NCI-H526 (cell line): ENCODE results near the gene CMSS1.
A peak's percentile ranks its signal among the peaks of the same experiment; 100 is the strongest.
"Not testable (repeated sequence)": the region's sequence is repeated elsewhere in the genome, so short reads cannot be mapped to it uniquely, and the experiment has no call there.

Experiments
- DNase-seq, 2 experiments: peaks; one replicate each; lab custom pipeline; 2025; lab: John Stamatoyannopoulos, UW

Gene CMSS1

GRCh38 chr3:99817047-99817436, 620 bp upstream of the CMSS1 start:
- DNase-seq: peak in 1 of 2 experiments; percentile 57

- DNase-seq: no peak
These were observed 1.2 kb downstream of the CMSS1 start for GRCh38 chr3:99818818-99819217.

GRCh38 chr3:99823723-99824711, 6.4 kb downstream of the CMSS1 start:
- no peak for DNase-seq

- no peak for DNase-seq
These were observed 7.5 kb downstream of the CMSS1 start for GRCh38 chr3:99825004-99825640.

GRCh38 chr3:99829844-99830243, 12.2 kb downstream of the CMSS1 start:
- no peak for DNase-seq

- DNase-seq: no peak
These were observed 16.0 kb downstream of the CMSS1 start for GRCh38 chr3:99833617-99834205.

GRCh38 chr3:99834211-99834957, 16.7 kb downstream of the CMSS1 start:
- no peak for DNase-seq

- no peak for DNase-seq
These were observed 19.0 kb downstream of the CMSS1 start for GRCh38 chr3:99836681-99837080.

- no peak for DNase-seq
These were observed 20.1 kb downstream of the CMSS1 start for GRCh38 chr3:99837715-99838114.

- DNase-seq: no peak
These were observed 21.1 kb downstream of the CMSS1 start for GRCh38 chr3:99838755-99839154.

- DNase-seq: no peak
These were observed 22.0 kb downstream of the CMSS1 start for GRCh38 chr3:99839613-99840012.

- DNase-seq: not testable (repeated sequence)
These were observed 24.3 kb downstream of the CMSS1 start for GRCh38 chr3:99841949-99842348.

- DNase-seq: peak in 1 of 2 experiments; percentile 44
These were observed 25.3 kb downstream of the CMSS1 start for GRCh38 chr3:99842826-99843589.

GRCh38 chr3:99843590-99844258, 26.1 kb downstream of the CMSS1 start:
- DNase-seq: no peak

GRCh38 chr3:99845331-99845730, 27.7 kb downstream of the CMSS1 start:
- no peak for DNase-seq

- no peak for DNase-seq
These were observed 28.3 kb downstream of the CMSS1 start for GRCh38 chr3:99845999-99846398.

- DNase-seq: no peak
These were observed 29.0 kb downstream of the CMSS1 start for GRCh38 chr3:99846477-99847160.

GRCh38 chr3:99848433-99848832, 30.8 kb downstream of the CMSS1 start:
- no peak for DNase-seq

GRCh38 chr3:99850608-99851007, 32.9 kb downstream of the CMSS1 start:
- no peak for DNase-seq

- no peak for DNase-seq
These were observed 34.3 kb downstream of the CMSS1 start for GRCh38 chr3:99851955-99852354.
